Tracheal epithelial cell (primary cell): Measurements from ENCODE around the gene SH3D21. TPM values are rescaled to one million over a fixed set of nuclear protein-coding genes. Genes with fewer than 3 reads are reported as not detected.

ENCODE experiments used
- total RNA-seq: library from RNA; depleted of rRNA; stranded (reverse); fragments of >200 nt; gene quantifications from 2 replicates; pipeline ENCODE4 v1.2.1, GENCODE V29; 2014

SH3D21 gene
- total RNA-seq, result 3.2 and 7.0 TPM in 2 replicates

DNA sequence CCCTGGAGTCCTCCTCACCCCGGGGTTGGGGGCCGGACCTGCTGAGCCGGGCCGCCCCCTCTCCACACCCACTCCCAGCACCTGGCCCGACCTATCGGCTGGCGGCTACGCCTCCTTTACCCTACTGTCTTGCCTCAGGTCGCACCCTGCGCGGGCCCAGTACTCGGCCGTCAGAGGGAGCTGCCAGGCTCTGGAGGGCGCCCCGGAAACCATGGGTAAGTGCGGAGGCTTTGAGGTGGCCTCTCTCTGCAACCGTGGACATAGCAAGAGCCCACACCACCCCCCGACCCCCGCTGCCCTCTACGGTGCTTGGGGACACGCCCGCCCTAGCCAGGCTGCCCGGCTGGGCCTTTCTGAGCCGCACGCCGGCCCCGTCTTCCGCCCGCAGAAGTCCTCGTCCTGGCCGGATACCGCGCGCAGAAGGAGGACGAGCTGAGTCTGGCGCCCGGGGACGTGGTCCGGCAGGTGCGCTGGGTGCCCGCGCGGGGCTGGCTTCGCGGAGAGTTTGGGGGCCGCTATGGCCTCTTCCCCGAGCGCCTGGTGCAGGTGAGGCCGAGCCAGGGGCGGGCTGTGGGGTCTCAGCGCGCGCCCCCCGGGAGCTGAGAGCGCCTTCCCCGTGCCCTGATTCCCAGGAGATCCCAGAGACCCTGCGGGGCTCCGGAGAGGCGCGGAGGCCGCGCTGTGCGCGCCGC is at the start of gene SH3D21:
SH3D21 (plus strand) TSS at position 159 of the 692 bp plus-strand sequence; CDS start at position 212, 53 bp downstream.

DNA sequence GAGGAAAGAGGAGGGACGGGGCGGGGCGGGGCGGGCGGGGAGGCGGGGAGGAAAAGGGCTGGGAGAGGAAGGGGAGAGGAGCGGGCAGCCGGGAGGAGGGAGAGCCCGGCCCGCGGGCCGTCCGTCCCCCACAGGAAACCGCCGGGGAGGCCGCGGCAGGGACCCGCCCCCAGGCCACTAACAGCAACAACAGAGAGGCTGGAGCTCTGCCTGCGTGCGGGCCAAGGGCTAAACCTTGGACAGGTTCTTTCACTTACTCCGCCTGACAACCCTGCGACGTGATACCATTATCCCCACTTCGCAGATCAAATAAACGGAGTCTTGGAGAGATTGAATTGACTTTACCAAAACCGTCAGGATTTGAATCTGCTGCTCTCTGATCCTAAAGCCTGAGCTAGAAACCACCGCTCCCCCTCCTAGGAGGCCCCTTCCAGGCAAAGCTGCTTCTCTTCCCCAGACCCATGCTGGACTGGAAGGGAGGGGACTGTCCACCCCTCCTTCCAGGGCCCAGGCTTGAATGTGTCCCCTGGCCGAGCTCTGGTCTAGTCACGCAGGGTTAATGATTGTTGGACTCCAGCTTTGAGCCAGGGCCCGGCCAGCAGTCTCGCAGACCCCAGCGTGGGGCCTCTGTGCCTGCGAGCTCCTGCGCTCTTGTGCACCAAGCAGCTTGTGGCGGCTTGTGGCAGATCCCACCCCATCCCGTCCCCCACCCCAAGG is 17.6 kb downstream of the SH3D21 start, which contains the start of gene EVA1B:
EVA1B (minus strand) TSS at position 10 of the 717 bp plus-strand sequence. CDS start 608 bp downstream, outside the sequence.

Other genes with a start within 250 kb of the SH3D21 start
- under 0.01 TPM in 1 of 2 replicates, not detected in the other for gene TEKT2, start 222.3 kb upstream of the SH3D21 start, total RNA-seq
- gene ADPRS, start 217.5 kb upstream of the SH3D21 start, total RNA-seq, result 40.9 and 59.5 TPM in 2 replicates
- 3.0 and 3.1 TPM in 2 replicates for gene COL8A2, start 181.1 kb upstream of the SH3D21 start, total RNA-seq
- gene TRAPPC3, start 156.9 kb upstream of the SH3D21 start, total RNA-seq, result 82.5 and 123 TPM in 2 replicates
- 68.6 and 152 TPM in 2 replicates for gene MAP7D1, start 150.2 kb upstream of the SH3D21 start, total RNA-seq
- gene THRAP3, start 81.9 kb upstream of the SH3D21 start, total RNA-seq, result 80.2 and 86.5 TPM in 2 replicates
- 47.3 and 56.6 TPM in 2 replicates for gene EVA1B, start 17.3 kb downstream of the SH3D21 start, total RNA-seq
- gene STK40, start 79.6 kb downstream of the SH3D21 start, total RNA-seq, result 5.5 and 6.5 TPM in 2 replicates
- 8.4 and 8.5 TPM in 2 replicates for gene LSM10, start 91.5 kb downstream of the SH3D21 start, total RNA-seq
- 6.3 and 12.6 TPM in 2 replicates for gene OSCP1, start 144.1 kb downstream of the SH3D21 start, total RNA-seq
- 86.5 and 94.2 TPM in 2 replicates for gene MRPS15, start 158.0 kb downstream of the SH3D21 start, total RNA-seq
- 0.24 TPM in 1 of 2 replicates, not detected in the other for gene CSF3R, start 176.5 kb downstream of the SH3D21 start, total RNA-seq